Measurements from ENCODE around the gene HOXA3. TPM values are rescaled to one million over a fixed set of nuclear protein-coding genes. Genes with fewer than 3 reads are reported as not detected.
A peak's percentile ranks its signal among the peaks of the same experiment; 100 is the strongest.

HOXA3 gene
- total and polyA plus RNA-seq, 8 donors: 0.87 to 42.6 (median 5.0) TPM

- Histone ChIP-seq H3K9me3 (no peaks in the 10 kb centered on the region), H3K27ac (no peak overlapping the region), H3K4me3 (no peak overlapping the region), H3K4me1 (peaks cover 0 to 7% (median 0%) of the 10 kb centered on the region in 4 donors), H3K36me3 (no peaks in the 10 kb centered on the region), H3K27me3 (peaks cover 0 to 3% (median 0%) of the 10 kb centered on the region in 3 donors)
- no peak for TF ChIP-seq POLR2AphosphoS5 (IDR thresholded peaks at IDR 0.05)
- no peak for TF ChIP-seq POLR2A (IDR thresholded peaks at IDR 0.05)
- no peak for TF ChIP-seq EP300 (IDR thresholded peaks at IDR 0.05)
- no peak for TF ChIP-seq CTCF (IDR thresholded peaks at IDR 0.05)
- intact Hi-C loops (cut with DNase I; ENCODE audit: low total_unique reads): no loop called here
- WGBS, 5 donors: 15 to 39% (median 29%) methylated on average over 2 of the region's 2 CpGs
- DNase-seq: peak in 1 of 2 donors; percentile 68
These were observed 88.2 kb downstream of the HOXA3 start for GRCh38 chr7:27064159-27064558.

GRCh38 chr7:27062946-27063345 lies 89.4 kb downstream of the HOXA3 start:
- no peaks in the 10 kb centered on the region for H3K9me3 ChIP-seq
- no peak for DNase-seq
- no peaks in the 10 kb centered on the region for H3K27me3 ChIP-seq
- H3K4me1 ChIP-seq: peaks cover 0 to 7% (median 0%) of the 10 kb centered on the region in 4 donors
- no peak overlapping the region for H3K27ac ChIP-seq
- intact Hi-C loops (cut with DNase I; ENCODE audit: low total_unique reads): no loop called here
- WGBS, 5 donors: 92 to 98% (median 93%) methylated on average over 4 of the region's 4 CpGs
- no peak overlapping the region for H3K4me3 ChIP-seq
- no peaks in the 10 kb centered on the region for H3K36me3 ChIP-seq
- no peak for TF ChIP-seq POLR2AphosphoS5 (IDR thresholded peaks at IDR 0.05)
- TF ChIP-seq CTCF (IDR thresholded peaks at IDR 0.05): no peak
- TF ChIP-seq POLR2A (IDR thresholded peaks at IDR 0.05): no peak
- no peak for TF ChIP-seq EP300 (IDR thresholded peaks at IDR 0.05)

Small RNA genes within 50 kb of the gene (small RNA-seq; reads per million reads assigned to genes)
- gene AC004080.5: 0 reads per million in 4 donors
- gene RF01977: 0 reads per million in 4 donors
- gene RF02140: 0 reads per million in 4 donors
- gene RF02141: 0 reads per million in 4 donors

Other genes starting within 250 kb of the HOXA3 start
- gene HOXA1, start 56.6 kb downstream of the HOXA3 start, total RNA-seq: under 1 TPM in 1 of 5 donors, not detected in 4; 0.55 TPM
- gene HOXA1, start 56.6 kb downstream of the HOXA3 start, polyA plus RNA-seq: 1 to 10 TPM in 1 of 3 donors, under 1 TPM in 1, not detected in 1; 0.31 to 1.1 TPM
- gene HOXA2, start 49.9 kb downstream of the HOXA3 start, total RNA-seq: 1 to 10 TPM in 3 of 5 donors, under 1 TPM in 1, not detected in 1; 0.89 to 2.3 (median 1.1) TPM
- 1 to 10 TPM; 1.1 to 3.7 (median 1.2) TPM for gene HOXA2, start 49.9 kb downstream of the HOXA3 start, polyA plus RNA-seq
- 1 to 10 TPM in 3 of 5 donors, under 1 TPM in 2; 0.55 to 5.8 (median 2.2) TPM for gene HOXA4, start 21.8 kb downstream of the HOXA3 start, total RNA-seq
- gene HOXA4, start 21.8 kb downstream of the HOXA3 start, polyA plus RNA-seq: 10 to 100 TPM in 1 of 3 donors, 1 to 10 TPM in 2; 4.4 to 17.0 (median 5.9) TPM
- gene HOXA5, start 8.9 kb downstream of the HOXA3 start, total RNA-seq: 10 to 100 TPM in 3 of 5 donors, 1 to 10 TPM in 2; 2.9 to 53.1 (median 18.2) TPM
- gene HOXA5, start 8.9 kb downstream of the HOXA3 start, polyA plus RNA-seq: 10 to 100 TPM in 1 of 3 donors, 1 to 10 TPM in 2; 7.5 to 12.8 (median 7.8) TPM
- gene HOXA6, start 4.8 kb downstream of the HOXA3 start, total RNA-seq: 10 to 100 TPM in 1 of 5 donors, 1 to 10 TPM in 1, not detected in 3; 3.7 to 12.7 TPM
- under 1 TPM in 1 of 3 donors, not detected in 2; 0.81 TPM for gene HOXA6, start 4.8 kb downstream of the HOXA3 start, polyA plus RNA-seq
- 10 to 100 TPM in 1 of 5 donors, 1 to 10 TPM in 3, not detected in 1; 1.1 to 34.8 (median 3.3) TPM for gene HOXA7, start 4.1 kb upstream of the HOXA3 start, total RNA-seq
- gene HOXA7, start 4.1 kb upstream of the HOXA3 start, polyA plus RNA-seq: 1 to 10 TPM in 1 of 3 donors, under 1 TPM in 2; 0.98 to 7.9 (median 1.00) TPM
- gene HOXA9, start 13.0 kb upstream of the HOXA3 start, total RNA-seq: 10 to 100 TPM in 1 of 5 donors, not detected in 4; 68.1 TPM
- gene HOXA9, start 13.0 kb upstream of the HOXA3 start, polyA plus RNA-seq: under 1 TPM in 1 of 3 donors, not detected in 2; 0.25 TPM
- gene HOXA10, start 21.7 kb upstream of the HOXA3 start, total RNA-seq: 100 to 1,000 TPM in 1 of 5 donors, under 1 TPM in 1, not detected in 3; 0.92 to 337 TPM
- under 1 TPM in 1 of 3 donors, not detected in 2; 0.18 TPM for gene HOXA10, start 21.7 kb upstream of the HOXA3 start, polyA plus RNA-seq
- gene HOXA11, start 32.6 kb upstream of the HOXA3 start, total RNA-seq: 1 to 10 TPM in 1 of 5 donors, not detected in 4; 5.2 TPM
- gene HOXA11, start 32.6 kb upstream of the HOXA3 start, polyA plus RNA-seq: not detected
- gene HOXA13, start 47.5 kb upstream of the HOXA3 start, total RNA-seq: 10 to 100 TPM in 1 of 5 donors, not detected in 4; 29.0 TPM
- gene HOXA13, start 47.5 kb upstream of the HOXA3 start, polyA plus RNA-seq: not detected
- gene EVX1, start 90.2 kb upstream of the HOXA3 start, total RNA-seq: not detected
- gene EVX1, start 90.2 kb upstream of the HOXA3 start, polyA plus RNA-seq: not detected